ENCODE results near the gene PGAM2.

The PGAM2 gene

GRCh38 chr7:44103923-44104859 is 38.8 kb upstream of the PGAM2 start, which contains the start of gene AEBP1:
AEBP1 (plus strand) TSS chr7:44104345; CDS start chr7:44104666, 321 bp downstream.
- DNase-seq (ENCODE audit: low read depth in 2 of 2) = no peak

GRCh38 chr7:44103566-44103922 is 38.2 kb upstream of the PGAM2 start:
- no peak for DNase-seq (ENCODE audit: low read depth in 2 of 2)

GRCh38 chr7:44102846-44103565 is 37.6 kb upstream of the PGAM2 start:
- no peak for DNase-seq (ENCODE audit: low read depth in 2 of 2)

- no peak for DNase-seq (ENCODE audit: low read depth in 2 of 2)
Measured at GRCh38 chr7:44101966-44102845, 36.8 kb upstream of the PGAM2 start.

GRCh38 chr7:44101303-44101965 is 36.1 kb upstream of the PGAM2 start:
- DNase-seq (ENCODE audit: low read depth in 2 of 2) = no peak

GRCh38 chr7:44100458-44101302 is 35.3 kb upstream of the PGAM2 start:
- no peak for DNase-seq (ENCODE audit: low read depth in 2 of 2)

DNA sequence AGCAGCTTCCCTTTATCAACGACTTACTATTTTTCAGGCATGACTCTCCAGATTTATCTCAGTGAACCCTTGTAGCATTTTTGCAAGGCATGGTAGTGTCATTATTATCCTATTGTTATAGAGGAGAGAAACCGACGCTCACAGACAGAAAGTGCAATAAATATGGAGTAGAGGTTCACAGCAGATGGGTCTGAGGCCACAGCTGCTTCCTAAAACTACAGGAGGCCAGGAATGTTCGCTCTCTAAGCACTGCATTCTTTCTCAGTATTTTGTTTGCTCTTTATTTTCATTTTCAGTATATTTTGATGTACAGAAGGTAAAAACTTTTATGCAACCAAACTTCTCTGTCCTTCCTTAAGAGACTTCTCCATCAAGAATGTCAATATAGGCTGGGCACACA is 34.3 kb upstream of the PGAM2 start:
- DNase-seq (ENCODE audit: low read depth in 2 of 2) = no peak

DNA sequence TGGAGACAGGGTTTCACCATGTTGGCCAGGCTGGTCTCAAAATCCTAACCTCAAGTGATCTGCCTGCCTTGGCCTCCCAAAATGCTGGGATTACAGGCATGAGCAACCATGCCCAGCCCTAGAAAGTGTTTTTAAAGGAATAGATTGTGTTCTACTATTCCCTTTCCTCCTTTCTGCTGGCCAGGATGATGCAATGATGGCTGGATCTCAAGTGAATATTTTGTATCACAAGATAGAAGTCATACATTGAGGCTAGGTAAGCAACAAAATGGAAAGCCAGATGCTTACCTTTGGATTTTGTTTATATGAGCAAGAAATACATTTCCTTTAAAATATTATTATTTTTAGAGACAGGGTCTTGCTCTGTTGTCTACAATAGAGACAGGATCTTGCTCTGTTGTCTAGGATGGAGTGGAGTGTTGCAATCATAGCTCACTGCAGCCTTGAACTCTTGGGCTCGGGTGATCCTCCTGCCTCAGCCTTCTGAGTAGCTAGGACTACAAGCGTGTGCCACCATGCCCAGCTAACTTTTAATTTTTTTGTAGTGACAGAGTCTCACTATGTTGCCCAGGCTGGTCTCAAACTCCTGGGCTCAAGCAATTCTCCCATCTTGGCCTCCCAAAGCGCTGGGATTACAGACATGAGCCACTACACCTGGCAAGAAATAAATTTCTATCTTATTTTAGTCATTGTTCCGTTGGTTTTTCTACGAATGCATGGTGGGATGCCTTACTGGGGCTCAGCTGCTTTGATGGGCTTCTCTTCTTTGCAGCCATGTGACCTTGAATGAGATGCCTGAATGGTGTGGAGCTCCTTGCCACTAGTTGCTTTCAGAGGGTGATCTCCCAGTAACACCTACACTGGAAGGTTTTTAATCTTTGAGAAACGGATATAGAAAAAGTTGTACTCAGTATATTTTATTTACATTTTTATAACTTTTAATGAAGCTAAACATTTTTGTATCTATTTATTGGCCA is 33.0 kb upstream of the PGAM2 start:
- DNase-seq (ENCODE audit: low read depth in 2 of 2) = no peak

DNA sequence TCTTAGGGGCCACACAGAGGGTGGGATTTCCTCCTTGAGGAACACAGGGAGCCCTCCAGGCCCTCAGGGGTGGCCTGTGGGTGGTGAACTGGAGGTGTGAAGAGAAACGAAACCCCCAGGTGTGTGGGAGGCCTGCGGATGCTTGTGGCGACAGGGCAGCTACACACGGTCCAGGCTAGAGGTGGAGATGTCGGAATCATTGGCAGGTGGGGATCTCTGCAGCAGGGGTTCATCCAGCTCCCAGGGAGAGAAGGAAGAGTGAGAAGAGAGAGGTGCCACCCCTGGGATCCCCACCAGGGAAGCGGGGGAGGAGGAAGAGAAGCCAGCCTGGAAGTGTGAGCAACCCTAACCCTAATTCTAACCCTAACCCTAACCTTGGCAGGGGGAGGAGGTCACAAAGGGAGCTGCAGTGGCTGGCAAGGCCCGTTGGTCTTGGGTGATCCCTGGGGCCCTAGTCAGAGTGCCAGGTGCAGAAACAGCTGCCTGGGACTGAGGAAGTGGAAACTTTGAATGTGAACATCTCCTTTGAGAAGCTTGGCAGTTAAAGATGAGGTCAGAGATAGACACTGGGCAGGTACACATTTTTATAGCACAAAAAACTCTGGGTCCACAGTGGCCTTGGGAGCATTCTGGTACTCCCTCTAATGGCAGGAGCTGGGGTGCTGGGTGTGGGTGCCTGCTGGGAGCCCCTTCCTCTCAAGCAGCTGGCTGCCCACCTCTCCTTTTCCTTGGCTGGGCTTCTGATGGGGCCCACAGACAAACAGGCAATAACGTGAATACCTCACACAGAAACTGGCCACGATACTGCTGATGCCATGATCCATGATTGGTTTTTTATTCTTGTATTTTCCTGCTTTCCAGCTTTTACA is 31.9 kb upstream of the PGAM2 start:
- DNase-seq (ENCODE audit: low read depth in 2 of 2) = no peak

GRCh38 chr7:44096326-44096881 is 31.0 kb upstream of the PGAM2 start:
- no peak for DNase-seq (ENCODE audit: low read depth in 2 of 2)

DNA sequence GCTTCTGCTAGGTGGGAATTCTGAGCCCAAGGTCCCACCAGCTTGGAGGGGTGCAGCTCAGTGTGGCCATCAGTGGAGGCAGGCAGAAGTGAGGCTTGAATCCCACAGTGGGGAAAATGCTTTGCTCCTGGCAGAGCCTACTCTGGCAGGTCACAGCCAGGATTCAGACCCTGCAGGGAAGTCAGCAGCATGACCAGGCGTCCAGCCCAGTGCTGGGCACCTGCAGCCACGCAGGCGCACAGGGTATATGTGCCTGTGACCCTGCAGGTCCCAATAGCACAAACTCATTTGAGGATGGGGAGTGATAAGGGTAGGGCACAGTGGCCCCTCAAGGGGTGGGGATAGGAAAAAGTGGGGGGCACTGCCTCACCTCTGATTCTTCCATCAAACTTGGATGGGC is 30.4 kb upstream of the PGAM2 start:
- DNase-seq (ENCODE audit: low read depth in 2 of 2) = no peak

- no peak for DNase-seq (ENCODE audit: low read depth in 2 of 2)
Measured at GRCh38 chr7:44094883-44095592, 29.7 kb upstream of the PGAM2 start.

DNA sequence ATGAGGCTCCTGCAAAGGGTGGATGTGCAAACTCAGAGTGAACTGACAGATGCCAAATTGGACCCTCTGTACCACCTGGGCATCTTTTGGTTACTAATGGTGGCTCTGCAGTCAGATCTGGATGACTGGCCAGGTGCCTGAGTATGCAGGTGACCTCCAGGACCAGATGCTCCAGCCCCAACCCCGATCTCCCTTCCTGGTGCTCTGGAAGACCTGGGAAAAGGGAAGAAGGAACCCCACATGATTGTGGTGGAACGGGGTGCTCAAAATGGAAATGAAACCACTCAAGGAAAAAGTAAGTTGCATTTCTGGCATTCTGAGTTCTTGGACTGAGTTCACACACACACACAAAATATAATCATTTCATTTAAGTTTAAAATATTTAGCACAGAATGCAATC is 29.0 kb upstream of the PGAM2 start:
- no peak for DNase-seq (ENCODE audit: low read depth in 2 of 2)

DNA sequence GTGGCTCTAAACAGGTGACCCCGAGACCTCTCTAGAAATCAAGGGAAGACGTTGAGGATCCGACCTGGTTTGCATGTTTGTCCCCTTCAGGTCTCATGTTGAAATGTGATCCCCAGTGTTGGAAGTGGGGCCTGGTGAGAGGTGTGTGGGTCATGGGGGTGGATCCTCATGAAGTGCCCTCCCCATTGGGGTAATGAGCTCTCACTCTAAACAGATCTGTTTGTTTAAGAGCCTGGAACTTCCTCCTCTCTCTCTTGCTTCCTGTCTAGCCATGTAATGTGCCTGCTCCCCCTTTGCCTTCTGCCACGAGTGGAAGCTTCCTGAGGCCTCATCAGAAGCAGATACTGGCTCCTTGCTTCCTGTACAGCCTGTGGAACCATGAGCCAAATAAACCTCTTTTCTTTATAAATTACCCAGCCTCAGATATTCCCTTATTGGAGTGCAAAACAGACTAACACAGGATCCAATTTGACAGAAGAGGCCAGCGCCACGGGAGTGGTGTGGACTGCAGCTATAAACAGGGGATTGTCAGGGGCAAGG is 27.8 kb upstream of the PGAM2 start:
- DNase-seq (ENCODE audit: low read depth in 2 of 2) = no peak

GRCh38 chr7:44087911-44088838 is 22.8 kb upstream of the PGAM2 start:
- DNase-seq (ENCODE audit: low read depth in 2 of 2) = no peak

DNA sequence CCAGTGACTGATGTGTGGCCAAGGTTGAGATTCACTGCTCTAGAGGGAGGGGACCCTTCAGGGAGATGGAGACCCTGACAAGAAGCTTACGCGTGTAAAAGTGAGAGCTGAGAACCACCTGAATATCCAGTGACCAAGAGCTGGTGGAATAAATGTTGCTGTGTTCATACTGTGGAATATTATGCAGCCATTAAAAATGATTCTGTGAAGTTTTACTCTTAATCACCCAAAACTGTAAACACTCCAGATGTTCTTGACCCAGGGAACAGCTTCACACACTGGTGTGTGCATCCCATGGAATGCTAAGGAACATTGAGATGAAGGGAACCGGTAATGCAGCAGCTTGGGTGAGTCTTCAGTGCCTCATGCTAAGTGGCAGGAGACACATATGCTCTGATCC is 21.3 kb upstream of the PGAM2 start:
- DNase-seq (ENCODE audit: low read depth in 2 of 2) = no peak

Measured in stimulated activated CD8-positive, alpha-beta memory T cell treated with anti-CD3 and anti-CD28 coated beads, Interleukin-2, amount 100 ng/mL, for 48 hours (primary cell).